IMR-90 (cell line): Measurements from ENCODE around the gene NUP42. TPM values are rescaled to one million over a fixed set of nuclear protein-coding genes. Genes with fewer than 3 reads are reported as not detected.

ENCODE experiments used
- ATAC-seq: fragments of 200-7000 bp; cut with Tn5 transposase; 2 replicates; pipeline ENCODE4 v1.9.1; 2020; ENCODE audit warnings: low read depth, mild to moderate bottlenecking, moderate library complexity
- BruUV-seq: library from RNA; stranded (reverse); fragments of 400-500 nt; replicated peaks from 2 replicates; lab custom pipeline; 2021; lab: Mats Ljungman, UMichigan
- CTCF ChIA-PET: fragments of 300-600 bp; formaldehyde crosslinking; extraction: SDS; loops from one replicate; lab custom pipeline; 2021; ENCODE audit warnings: antibody characterized with exemption; lab: Yijun Ruan, JAX
- POLR2A ChIA-PET: fragments of 300-600 bp; sonication (Branson Sonifier 250); formaldehyde crosslinking; loops from one replicate; lab custom pipeline; 2022; ENCODE audit warnings: antibody characterized with exemption; ENCODE audit not compliant: unreplicated experiment; lab: Charles Lee
- DNase-seq: peaks from one replicate; pipeline ENCODE4 v3.0.0; 2013
- H2AFZ ChIP-seq: replicated peaks from 2 replicates; pipeline ENCODE3; 2013; ENCODE audit warnings: low read length, mild to moderate bottlenecking; ENCODE audit not compliant: poor library complexity
- H2AK5ac ChIP-seq: 2 replicates; pipeline ENCODE4 v1.6.1; 2013; ENCODE audit warnings: low read depth, low read length, inconsistent platforms
- H2AK9ac ChIP-seq: replicated peaks from 2 replicates; pipeline ENCODE3; 2013; ENCODE audit warnings: mild to moderate bottlenecking, low read depth, low read length, moderate library complexity; ENCODE audit not compliant: poor library complexity
- H2BK120ac ChIP-seq: 2 replicates; pipeline ENCODE4 v1.6.1; 2013; ENCODE audit warnings: low read depth, low read length, inconsistent platforms
- H2BK15ac ChIP-seq: 3 replicates; pipeline ENCODE4 v1.6.1; 2013; ENCODE audit warnings: low read depth, low read length, inconsistent platforms
- H2BK20ac ChIP-seq: 2 replicates; pipeline ENCODE4 v1.6.1; 2013; ENCODE audit warnings: low read depth, mild to moderate bottlenecking, inconsistent platforms, low read length, moderate library complexity
- H2BK5ac ChIP-seq: 2 replicates; pipeline ENCODE4 v1.6.1; 2013; ENCODE audit warnings: mild to moderate bottlenecking, low read depth, low read length, inconsistent platforms; ENCODE audit not compliant: poor library complexity, severe bottlenecking
- H3K14ac ChIP-seq: replicated peaks from 2 replicates; pipeline ENCODE4 v1.6.1; 2013; ENCODE audit warnings: low read depth, low read length, inconsistent platforms
- H3K18ac ChIP-seq: 2 replicates; pipeline ENCODE4 v1.6.1; 2013; ENCODE audit warnings: low read depth, low read length, control low read depth
- H3K23ac ChIP-seq: 2 replicates; pipeline ENCODE4 v1.6.1; 2013; ENCODE audit warnings: low read depth, low read length, inconsistent platforms
- H3K27ac ChIP-seq: 2 replicates; pipeline ENCODE4 v1.5.1; 2013; ENCODE audit warnings: mild to moderate bottlenecking, control low read depth, low read length; ENCODE audit not compliant: insufficient read depth
- H3K27me3 ChIP-seq: 2 replicates; pipeline ENCODE4 v1.6.1; 2013; ENCODE audit warnings: low read length; ENCODE audit not compliant: control insufficient read depth, insufficient read depth
- H3K36me3 ChIP-seq: 2 replicates; pipeline ENCODE4 v1.6.1; 2013; ENCODE audit warnings: low read length, mixed read lengths; ENCODE audit not compliant: control insufficient read depth, insufficient read depth
- H3K4ac ChIP-seq: 2 replicates; pipeline ENCODE4 v1.6.1; 2013; ENCODE audit warnings: low read depth, low read length, inconsistent platforms
- H3K4me1 ChIP-seq: 2 replicates; pipeline ENCODE4 v1.6.1; 2013; ENCODE audit warnings: low read length, mixed read lengths; ENCODE audit not compliant: control insufficient read depth, insufficient read depth
- H3K4me2 ChIP-seq: 2 replicates; pipeline ENCODE4 v1.6.1; 2013; ENCODE audit warnings: low read depth, mild to moderate bottlenecking, control low read depth, low read length, moderate library complexity
- H3K4me3 ChIP-seq: 2 replicates; pipeline ENCODE4 v1.5.1; 2013; ENCODE audit warnings: low read depth, mild to moderate bottlenecking, control low read depth, low read length, moderate library complexity; ENCODE audit not compliant: insufficient read depth
- H3K56ac ChIP-seq: 2 replicates; pipeline ENCODE4 v1.6.1; 2013; ENCODE audit warnings: low read length, inconsistent platforms; ENCODE audit not compliant: insufficient read depth; ENCODE audit errors: extremely low read depth
- H3K79me1 ChIP-seq, 2 experiments: 2 replicates each; pipeline ENCODE4 v1.6.1; 2013; ENCODE audit warnings: low read length in 2 of 2, inconsistent platforms in 1 of 2, low read depth in 1 of 2
- H3K9ac ChIP-seq: 2 replicates; pipeline ENCODE4 v1.6.1; 2013; ENCODE audit warnings: low read depth, low read length, control low read depth
- H3K9me1 ChIP-seq: 2 replicates; pipeline ENCODE4 v1.6.1; 2013; ENCODE audit warnings: low read length, inconsistent platforms; ENCODE audit not compliant: insufficient read depth
- H3K9me3 ChIP-seq: 2 replicates; pipeline ENCODE4 v1.6.1; 2013; ENCODE audit warnings: low read length; ENCODE audit not compliant: control insufficient read depth, insufficient read depth
- H4K20me1 ChIP-seq: 2 replicates; pipeline ENCODE4 v1.6.1; 2013; ENCODE audit warnings: low read length, inconsistent platforms; ENCODE audit not compliant: insufficient read depth
- H4K5ac ChIP-seq: 2 replicates; pipeline ENCODE4 v1.6.1; 2013; ENCODE audit warnings: mild to moderate bottlenecking, low read depth, low read length, control low read depth
- H4K8ac ChIP-seq, 2 experiments: 2 replicates each; pipeline ENCODE4 v1.6.1; 2013; ENCODE audit warnings: low read depth in 2 of 2, low read length in 2 of 2, control low read depth in 1 of 2, inconsistent platforms in 1 of 2
- H4K91ac ChIP-seq: 2 replicates; pipeline ENCODE4 v1.6.1; 2013; ENCODE audit warnings: low read depth, low read length, inconsistent platforms; ENCODE audit not compliant: insufficient read depth
- NFE2L2 ChIP-seq: fragments of 150-350 bp; IDR thresholded peaks from 2 replicates; pipeline ENCODE4 v1.6.1; 2016; ENCODE audit warnings: low read depth, mild to moderate bottlenecking, low read length
- POLR2A ChIP-seq: IDR thresholded peaks from 2 replicates; pipeline ENCODE4 v1.6.1; 2012; ENCODE audit warnings: mild to moderate bottlenecking, low read depth, low read length
- RCOR1 ChIP-seq: IDR thresholded peaks from 2 replicates; pipeline ENCODE4 v1.6.1; 2012; ENCODE audit warnings: mild to moderate bottlenecking, low read length, improper control_type of control experiment; ENCODE audit not compliant: insufficient replicate concordance
- USF2 ChIP-seq: fragments of 150-350 bp; IDR thresholded peaks from 2 replicates; pipeline ENCODE4 v1.6.1; 2017; ENCODE audit warnings: mild to moderate bottlenecking, antibody characterized with exemption, low read length, low read depth
- WGBS, 2 experiments: methylation state at CpG; one replicate each; pipeline versions ENCODE4 v1.1.5 to v1.1.7; 2013; ENCODE audit warnings: missing lambda C conversion rate in 2 of 2; ENCODE audit not compliant: insufficient read length in 1 of 2; ENCODE audit errors: extremely low coverage in 2 of 2; 5-methylcytosine and 5-hydroxymethylcytosine counted together
- dilution Hi-C: fragments of 300-500 bp; cut with HindIII; formaldehyde crosslinking; loops from one replicate; pipeline ENCODE4 v1.14.3; 2018; ENCODE audit warnings: low sequenced_read_pairs; ENCODE audit not compliant: unreplicated experiment
- in situ Hi-C: fragments of 300-500 bp; cut with MboI; formaldehyde crosslinking; loops from 3 replicates; pipeline ENCODE4 v1.14.3; 2019; ENCODE audit warnings: low sequenced_read_pairs, inconsistent platforms, mixed read lengths
- intact Hi-C: fragments of 100-400 bp; cut with micrococcal nuclease; formaldehyde crosslinking; loops from 2 replicates; pipeline ENCODE4 v1.10.0; 2022
- polyA plus RNA-seq, 3 experiments: library from polyadenylated mRNA; depleted of rRNA; stranded (reverse); fragments of >200 nt; gene quantifications; 2 replicates each; pipeline ENCODE4 v1.2.3, GENCODE V29; 2012; ENCODE audit warnings: low replicate concordance in 1 of 3
- total RNA-seq: library from RNA; depleted of rRNA; stranded (reverse); fragments of >200 nt; gene quantifications from 2 replicates; pipeline ENCODE4 v1.2.3, GENCODE V29; 2012
- TF ChIP-seq, protein P1 (sequence below): fragments of 150-350 bp; IDR thresholded peaks from 2 replicates; pipeline ENCODE4 v1.6.1; 2016; ENCODE audit warnings: low read depth, mild to moderate bottlenecking, low read length, moderate library complexity, borderline replicate concordance
- TF ChIP-seq, protein P2 (sequence below): conservative IDR thresholded peaks from 2 replicates; pipeline ENCODE4 v1.5.1; 2012; ENCODE audit warnings: mild to moderate bottlenecking, low read depth, low read length, improper control_type of control experiment

The NUP42 gene
- total and polyA plus RNA-seq, 2 of the 4 experiments (the other 2 are of a cell fraction) = 17.3 to 22.6 TPM

DNA sequence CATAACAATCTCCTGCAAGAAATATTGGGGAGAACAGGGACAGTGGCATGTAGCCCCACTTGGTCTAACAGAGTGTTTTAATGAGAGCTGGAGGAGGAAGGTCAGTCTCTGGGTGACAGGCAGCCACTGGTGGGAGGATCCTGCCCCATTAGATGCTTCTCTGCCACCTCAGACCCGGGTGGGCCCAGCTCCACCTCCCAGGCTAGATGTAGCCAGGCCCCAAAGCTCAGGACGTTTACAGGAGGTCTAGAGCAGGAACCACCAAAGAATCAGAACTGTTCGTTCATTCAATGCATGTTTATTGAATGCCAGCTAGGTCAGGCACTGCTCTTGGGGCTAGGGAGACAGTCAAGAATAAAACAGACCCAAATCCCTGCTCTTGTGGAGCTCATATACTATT is 36.3 kb downstream of the NUP42 start:
- no peak overlapping the region for H4K91ac ChIP-seq
- ChIA-PET POLR2A (no interaction called here), CTCF (no interaction called here)
- no peaks in the 10 kb centered on the region for H3K4me1 ChIP-seq
- no peak overlapping the region for H3K18ac ChIP-seq
- ATAC-seq = no peak
- H2BK5ac ChIP-seq = no peak overlapping the region
- no TSS peak for BruUV-seq
- dilution Hi-C loops = no loop called here
- H3K36me3 ChIP-seq = no peaks in the 10 kb centered on the region
- no peak overlapping the region for H3K56ac ChIP-seq
- H2BK15ac ChIP-seq = no peak overlapping the region
- no peak overlapping the region for H3K4me2 ChIP-seq
- no peak overlapping the region for H2AK5ac ChIP-seq
- H3K14ac ChIP-seq = no peak overlapping the region
- no peaks in the 10 kb centered on the region for H4K20me1 ChIP-seq
- no peak overlapping the region for H4K8ac ChIP-seq
- no peak overlapping the region for H2AFZ ChIP-seq
- H3K9me1 ChIP-seq = no peaks in the 10 kb centered on the region
- no peak overlapping the region for H3K4me3 ChIP-seq
- no peak overlapping the region for H2BK20ac ChIP-seq
- H3K27me3 ChIP-seq = peaks cover 9% of the 10 kb centered on the region
- intact Hi-C loops = no loop called here
- 40% methylated on average over 1 of the region's 3 CpGs; no CpG with 5 or more reads in 1 of the 2 experiments for WGBS, 2 experiments
- in situ Hi-C loops = no loop called here
- no peak overlapping the region for H2AK9ac ChIP-seq
- no peak for TF ChIP-seq USF2
- TF ChIP-seq, protein P1, sequence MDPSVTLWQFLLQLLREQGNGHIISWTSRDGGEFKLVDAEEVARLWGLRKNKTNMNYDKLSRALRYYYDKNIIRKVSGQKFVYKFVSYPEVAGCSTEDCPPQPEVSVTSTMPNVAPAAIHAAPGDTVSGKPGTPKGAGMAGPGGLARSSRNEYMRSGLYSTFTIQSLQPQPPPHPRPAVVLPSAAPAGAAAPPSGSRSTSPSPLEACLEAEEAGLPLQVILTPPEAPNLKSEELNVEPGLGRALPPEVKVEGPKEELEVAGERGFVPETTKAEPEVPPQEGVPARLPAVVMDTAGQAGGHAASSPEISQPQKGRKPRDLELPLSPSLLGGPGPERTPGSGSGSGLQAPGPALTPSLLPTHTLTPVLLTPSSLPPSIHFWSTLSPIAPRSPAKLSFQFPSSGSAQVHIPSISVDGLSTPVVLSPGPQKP = no peak
- TF ChIP-seq NFE2L2 = no peak
- TF ChIP-seq, protein P2, sequence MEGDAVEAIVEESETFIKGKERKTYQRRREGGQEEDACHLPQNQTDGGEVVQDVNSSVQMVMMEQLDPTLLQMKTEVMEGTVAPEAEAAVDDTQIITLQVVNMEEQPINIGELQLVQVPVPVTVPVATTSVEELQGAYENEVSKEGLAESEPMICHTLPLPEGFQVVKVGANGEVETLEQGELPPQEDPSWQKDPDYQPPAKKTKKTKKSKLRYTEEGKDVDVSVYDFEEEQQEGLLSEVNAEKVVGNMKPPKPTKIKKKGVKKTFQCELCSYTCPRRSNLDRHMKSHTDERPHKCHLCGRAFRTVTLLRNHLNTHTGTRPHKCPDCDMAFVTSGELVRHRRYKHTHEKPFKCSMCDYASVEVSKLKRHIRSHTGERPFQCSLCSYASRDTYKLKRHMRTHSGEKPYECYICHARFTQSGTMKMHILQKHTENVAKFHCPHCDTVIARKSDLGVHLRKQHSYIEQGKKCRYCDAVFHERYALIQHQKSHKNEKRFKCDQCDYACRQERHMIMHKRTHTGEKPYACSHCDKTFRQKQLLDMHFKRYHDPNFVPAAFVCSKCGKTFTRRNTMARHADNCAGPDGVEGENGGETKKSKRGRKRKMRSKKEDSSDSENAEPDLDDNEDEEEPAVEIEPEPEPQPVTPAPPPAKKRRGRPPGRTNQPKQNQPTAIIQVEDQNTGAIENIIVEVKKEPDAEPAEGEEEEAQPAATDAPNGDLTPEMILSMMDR = no peak
- no peak for TF ChIP-seq POLR2A
- no peak for TF ChIP-seq RCOR1
- no peaks in the 10 kb centered on the region for H3K79me1 ChIP-seq
- H3K23ac ChIP-seq = no peak overlapping the region
- H3K9ac ChIP-seq = no peak overlapping the region
- no peak for DNase-seq
- no peak overlapping the region for H3K27ac ChIP-seq
- H2BK120ac ChIP-seq = no peak overlapping the region
- H4K5ac ChIP-seq = no peak overlapping the region
- no peaks in the 10 kb centered on the region for H3K9me3 ChIP-seq
- no peak overlapping the region for H3K4ac ChIP-seq
